ENCODE measurements around the gene SELENON.

The SELENON gene

GRCh38 chr1:25790472-25790871 lies 9.5 kb upstream of the SELENON start:
- no peak overlapping the region for H2AFZ ChIP-seq (ENCODE audit: low read length)
- no peaks in the 10 kb centered on the region for H4K20me1 ChIP-seq (ENCODE audit: insufficient read depth, low read length)
- no peak for TF ChIP-seq EZH2 (IDR thresholded peaks at IDR 0.05; ENCODE audit: borderline replicate concordance, low read length)
- no peak for TF ChIP-seq CTCF (IDR thresholded peaks at IDR 0.05; ENCODE audit: low read length)
- H3F3A ChIP-seq (ENCODE audit: insufficient read depth, low read length): no peaks in the 10 kb centered on the region
- H3K9me3 ChIP-seq (ENCODE audit: low read length): no peaks in the 10 kb centered on the region
- H3K27me3 ChIP-seq (ENCODE audit: insufficient read depth, low read length): peaks cover 11% of the 10 kb centered on the region; the same call in 1 of the 2 replicates
- H3K9me2 ChIP-seq (ENCODE audit: low read depth, low read length): no peaks in the 10 kb centered on the region
- H3K4me2 ChIP-seq (ENCODE audit: low read length): no peak overlapping the region
- no peaks in the 10 kb centered on the region for H3K36me3 ChIP-seq (ENCODE audit: insufficient read depth, low read length)
- H3K4me3 ChIP-seq (ENCODE audit: low read depth, low read length, poor library complexity, severe bottlenecking): no peak overlapping the region
- no peak overlapping the region for H3K27ac ChIP-seq (ENCODE audit: low read depth, low read length, poor library complexity, severe bottlenecking)
- no peaks in the 10 kb centered on the region for H3K79me2 ChIP-seq (ENCODE audit: insufficient read depth, low read length)
- no peaks in the 10 kb centered on the region for H3K4me1 ChIP-seq (ENCODE audit: insufficient read depth, low read length, severe bottlenecking)
- H3K9ac ChIP-seq (ENCODE audit: low read length): no peak overlapping the region

DNA sequence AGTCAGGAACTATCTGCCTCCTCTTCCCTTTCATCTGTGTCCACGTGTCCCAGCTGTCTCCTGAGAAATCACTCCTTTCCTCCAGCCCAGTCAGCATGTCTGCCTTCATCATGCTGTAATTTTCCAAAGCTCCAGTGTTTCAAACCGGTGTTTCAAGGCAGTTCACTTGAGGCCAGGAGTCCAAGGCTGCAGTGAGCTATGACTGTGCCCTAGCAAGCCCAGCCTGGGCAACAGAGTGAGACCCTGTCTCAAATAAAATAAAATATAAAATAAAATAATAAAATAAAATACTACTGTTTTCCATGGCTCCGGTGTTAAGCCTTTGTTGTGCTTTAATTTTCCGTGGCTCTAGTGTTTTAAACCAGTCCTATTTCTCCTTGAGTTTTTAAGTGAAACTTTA lies 7.9 kb upstream of the SELENON start:
- 0 out of 2 replicates have a peak, but pooled peaks cover 11% of the 10 kb centered on the region for H3K27me3 ChIP-seq (ENCODE audit: insufficient read depth, low read length)
- H3K79me2 ChIP-seq (ENCODE audit: insufficient read depth, low read length): no peaks in the 10 kb centered on the region
- H3K9me2 ChIP-seq (ENCODE audit: low read depth, low read length): no peaks in the 10 kb centered on the region
- no peaks in the 10 kb centered on the region for H4K20me1 ChIP-seq (ENCODE audit: insufficient read depth, low read length)
- no peak overlapping the region for H3K4me3 ChIP-seq (ENCODE audit: low read depth, low read length, poor library complexity, severe bottlenecking)
- H3F3A ChIP-seq (ENCODE audit: insufficient read depth, low read length): no peaks in the 10 kb centered on the region
- no peaks in the 10 kb centered on the region for H3K36me3 ChIP-seq (ENCODE audit: insufficient read depth, low read length)
- H2AFZ ChIP-seq (ENCODE audit: low read length): no peak overlapping the region
- H3K9ac ChIP-seq (ENCODE audit: low read length): no peak overlapping the region
- no peak overlapping the region for H3K4me2 ChIP-seq (ENCODE audit: low read length)
- H3K4me1 ChIP-seq (ENCODE audit: insufficient read depth, low read length, severe bottlenecking): peaks cover 9% of the 10 kb centered on the region
- TF ChIP-seq CTCF (IDR thresholded peaks at IDR 0.05; ENCODE audit: low read length): no peak
- no peak for TF ChIP-seq EZH2 (IDR thresholded peaks at IDR 0.05; ENCODE audit: borderline replicate concordance, low read length)
- no peak overlapping the region for H3K27ac ChIP-seq (ENCODE audit: low read depth, low read length, poor library complexity, severe bottlenecking)
- no peaks in the 10 kb centered on the region for H3K9me3 ChIP-seq (ENCODE audit: low read length)

- no peak overlapping the region for H3K4me3 ChIP-seq (ENCODE audit: low read depth, low read length, poor library complexity, severe bottlenecking)
- no peaks in the 10 kb centered on the region for H4K20me1 ChIP-seq (ENCODE audit: insufficient read depth, low read length)
- no peaks in the 10 kb centered on the region for H3K79me2 ChIP-seq (ENCODE audit: insufficient read depth, low read length)
- H3K27me3 ChIP-seq (ENCODE audit: insufficient read depth, low read length): 0 out of 2 replicates have a peak, but pooled peaks cover 11% of the 10 kb centered on the region
- no peaks in the 10 kb centered on the region for H3K9me2 ChIP-seq (ENCODE audit: low read depth, low read length)
- no peak overlapping the region for H2AFZ ChIP-seq (ENCODE audit: low read length)
- no peak overlapping the region for H3K9ac ChIP-seq (ENCODE audit: low read length)
- no peaks in the 10 kb centered on the region for H3F3A ChIP-seq (ENCODE audit: insufficient read depth, low read length)
- H3K4me2 ChIP-seq (ENCODE audit: low read length): no peak overlapping the region
- H3K36me3 ChIP-seq (ENCODE audit: insufficient read depth, low read length): no peaks in the 10 kb centered on the region
- peaks cover 12% of the 10 kb centered on the region for H3K4me1 ChIP-seq (ENCODE audit: insufficient read depth, low read length, severe bottlenecking)
- H3K9me3 ChIP-seq (ENCODE audit: low read length): no peaks in the 10 kb centered on the region
- TF ChIP-seq EZH2 (IDR thresholded peaks at IDR 0.05; ENCODE audit: borderline replicate concordance, low read length): no peak
- TF ChIP-seq CTCF (IDR thresholded peaks at IDR 0.05; ENCODE audit: low read length): no peak
- no peak overlapping the region for H3K27ac ChIP-seq (ENCODE audit: low read depth, low read length, poor library complexity, severe bottlenecking)
Observed at GRCh38 chr1:25793585-25794170, 6.3 kb upstream of the SELENON start.

Measured in OCI-LY1 (cell line).